NCI-H82 (cell line): Measurements from ENCODE around the gene RHOC.
A peak's percentile ranks its signal among the peaks of the same experiment; 100 is the strongest.

ENCODE experiments used
- DNase-seq: peaks from one replicate; lab custom pipeline; 2025; lab: John Stamatoyannopoulos, UW

RHOC gene

GRCh38 chr1:112701227-112702066 lies 5.5 kb downstream of the RHOC start:
- DNase-seq = no peak

GRCh38 chr1:112700290-112701226 lies 6.4 kb downstream of the RHOC start:
- peak; percentile 94 for DNase-seq

- no peak for DNase-seq
Observed at GRCh38 chr1:112699425-112700144, 7.3 kb downstream of the RHOC start.

GRCh38 chr1:112698366-112699310 lies 8.3 kb downstream of the RHOC start:
- DNase-seq = peak; percentile 46

DNA sequence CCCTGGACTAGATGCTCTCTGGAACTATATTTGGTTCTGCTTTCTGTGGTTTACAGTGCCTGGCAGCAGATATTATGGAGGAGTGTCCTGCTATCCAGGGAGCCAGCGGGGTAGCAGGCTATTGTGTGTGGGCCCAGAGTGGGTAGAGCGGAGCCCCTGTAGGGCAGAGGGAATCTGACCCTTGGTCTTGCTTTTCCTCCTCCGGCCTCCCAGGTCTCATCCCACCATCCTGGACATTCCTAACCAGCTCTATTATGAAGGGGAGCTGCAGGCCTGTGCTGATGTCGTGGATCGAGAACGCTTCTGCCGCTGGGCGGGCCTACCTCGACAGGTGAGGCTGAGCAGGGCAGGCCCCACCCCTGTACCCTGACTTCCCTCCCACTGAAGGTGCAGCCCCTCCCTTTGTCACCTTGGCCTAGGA lies 9.1 kb downstream of the RHOC start:
- no peak for DNase-seq

- no peak for DNase-seq
Observed at GRCh38 chr1:112696578-112697314, 10.2 kb downstream of the RHOC start.

DNA sequence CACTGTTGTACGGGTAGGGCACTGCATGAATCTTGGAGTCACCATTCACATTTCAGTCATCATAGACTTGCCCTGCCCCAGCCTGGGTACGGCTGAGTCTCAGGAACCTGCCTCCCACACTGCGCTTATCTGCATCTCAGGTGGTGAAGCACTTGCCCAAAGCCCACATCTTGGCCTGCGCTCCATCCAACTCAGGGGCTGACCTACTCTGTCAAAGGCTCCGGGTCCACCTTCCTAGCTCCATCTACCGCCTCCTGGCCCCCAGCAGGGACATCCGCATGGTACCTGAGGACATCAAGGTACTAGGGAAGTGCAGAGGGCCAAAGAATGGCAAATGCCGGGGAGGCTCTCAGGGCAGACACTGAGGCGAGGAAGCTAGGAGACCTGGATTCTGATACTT lies 11.7 kb downstream of the RHOC start:
- no peak for DNase-seq

GRCh38 chr1:112694363-112694929 lies 12.5 kb downstream of the RHOC start:
- no peak for DNase-seq

DNA sequence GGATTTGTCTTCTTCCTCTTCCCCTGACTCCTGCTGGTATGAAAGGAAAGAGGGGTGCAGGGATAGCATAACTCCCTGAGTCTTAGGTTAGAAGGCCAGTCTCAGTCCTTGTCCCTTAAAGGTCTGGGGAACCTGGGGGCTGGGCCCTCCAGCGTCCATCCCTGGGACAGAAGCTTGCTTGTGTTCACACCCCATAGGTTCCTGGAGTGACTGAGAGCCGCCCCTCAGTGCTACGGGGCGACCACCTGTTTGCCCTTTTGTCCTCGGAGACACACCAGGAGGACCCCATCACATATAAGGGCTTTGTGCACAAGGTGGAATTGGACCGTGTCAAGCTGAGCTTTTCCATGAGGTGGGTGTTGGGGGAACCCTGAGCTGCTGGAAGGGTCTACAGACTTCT lies 13.1 kb downstream of the RHOC start:
- no peak for DNase-seq

DNA sequence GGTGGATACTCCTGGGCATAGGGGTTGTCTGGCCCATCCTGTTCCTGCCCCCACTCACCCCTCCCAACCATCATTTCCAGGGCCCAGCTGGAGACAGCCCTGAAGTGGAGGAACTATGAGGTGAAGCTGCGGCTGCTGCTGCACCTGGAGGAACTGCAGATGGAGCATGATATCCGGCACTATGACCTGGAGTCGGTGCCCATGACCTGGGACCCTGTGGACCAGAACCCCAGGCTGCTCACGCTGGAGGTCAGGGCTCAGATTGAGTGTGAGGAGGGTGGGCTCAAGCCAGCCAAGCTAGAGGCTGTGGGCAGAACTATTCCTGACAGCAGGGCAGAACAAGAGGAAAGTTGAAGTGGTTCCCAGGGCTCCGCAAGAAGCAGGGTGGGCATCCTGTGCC lies 14.2 kb downstream of the RHOC start:
- no peak for DNase-seq

- DNase-seq = no peak
Observed at GRCh38 chr1:112689842-112690237, 17.1 kb downstream of the RHOC start.

DNA sequence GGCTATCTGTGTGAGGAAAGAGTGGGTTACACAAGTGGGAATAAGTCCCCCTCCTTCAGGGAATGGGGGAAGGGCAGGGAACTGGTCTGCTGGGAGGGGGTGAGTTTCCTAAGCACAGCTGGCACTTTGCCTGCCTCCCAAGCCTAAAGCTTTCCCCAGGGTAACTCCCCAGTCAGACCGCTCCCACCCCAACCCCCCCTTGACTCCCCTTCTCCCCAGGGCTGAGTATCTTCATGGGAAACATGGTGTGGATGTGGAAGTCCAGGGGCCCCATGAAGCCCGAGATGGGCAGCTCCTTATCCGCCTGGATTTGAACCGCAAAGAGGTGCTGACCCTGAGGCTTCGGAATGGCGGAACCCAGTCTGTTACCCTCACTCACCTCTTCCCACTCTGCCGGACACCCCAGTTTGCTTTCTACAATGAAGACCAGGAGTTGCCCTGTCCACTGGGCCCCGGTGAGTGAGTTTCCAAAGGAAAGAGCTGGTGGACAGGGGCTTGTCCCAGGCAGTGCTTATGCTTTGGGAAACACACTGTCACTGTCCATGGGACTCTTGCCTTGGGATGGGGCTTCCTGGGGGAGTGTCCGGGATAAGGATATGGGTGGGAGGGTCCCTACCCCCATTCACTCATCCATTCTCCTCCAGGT lies 17.6 kb downstream of the RHOC start:
- DNase-seq = no peak

DNA sequence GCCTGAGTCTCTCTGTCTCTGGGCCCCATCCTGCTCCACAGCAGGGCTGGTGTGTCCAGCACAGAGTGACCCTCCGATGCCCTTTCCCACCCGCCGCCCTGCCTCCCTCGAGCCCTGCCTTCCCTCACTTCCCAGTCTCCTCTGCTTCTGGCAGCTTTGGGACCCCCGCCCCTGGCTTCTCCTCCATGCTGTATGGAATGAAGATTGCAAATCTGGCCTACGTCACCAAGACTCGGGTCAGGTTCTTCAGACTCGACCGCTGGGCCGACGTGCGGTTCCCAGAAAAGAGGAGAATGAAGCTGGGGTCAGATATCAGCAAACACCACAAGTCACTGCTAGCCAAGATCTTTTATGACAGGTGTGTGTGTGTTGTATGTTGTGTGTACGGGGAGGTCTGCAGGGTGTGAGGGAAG lies 18.1 kb downstream of the RHOC start:
- DNase-seq = no peak

DNA sequence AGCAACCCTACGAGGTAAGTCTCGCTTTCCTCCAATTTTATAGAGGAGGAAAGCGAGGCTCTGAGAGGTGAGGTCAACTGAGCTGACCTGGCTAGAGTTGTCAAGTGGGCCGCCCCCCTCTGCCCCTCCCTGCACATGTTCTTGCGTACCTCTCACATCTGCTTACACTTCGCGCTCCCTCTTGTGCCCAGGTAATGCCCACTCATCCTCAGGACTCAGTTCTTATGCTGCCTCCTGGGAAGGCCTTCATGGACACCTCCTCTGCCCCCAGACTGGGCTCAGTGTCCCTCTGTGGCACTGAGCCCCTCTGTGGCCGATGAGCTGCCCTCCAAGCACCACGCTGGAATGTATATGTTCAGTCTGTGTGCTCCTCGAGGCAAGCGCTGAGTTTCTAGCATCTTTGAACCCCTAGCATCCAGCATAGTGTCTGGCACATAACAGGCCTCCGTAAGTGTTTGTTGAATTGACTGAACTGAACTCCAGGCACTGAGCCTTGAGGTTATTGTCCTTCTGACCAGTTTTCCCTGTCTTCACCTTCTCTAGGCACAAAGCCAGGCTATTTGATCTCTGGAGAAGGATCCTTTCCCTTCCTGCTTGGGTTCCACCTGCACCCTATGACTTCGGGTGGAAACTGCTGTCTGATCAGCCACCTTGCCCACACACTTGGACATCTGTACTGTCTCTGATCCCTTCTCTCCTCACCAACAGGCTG lies 19.0 kb downstream of the RHOC start:
- DNase-seq = no peak

DNA sequence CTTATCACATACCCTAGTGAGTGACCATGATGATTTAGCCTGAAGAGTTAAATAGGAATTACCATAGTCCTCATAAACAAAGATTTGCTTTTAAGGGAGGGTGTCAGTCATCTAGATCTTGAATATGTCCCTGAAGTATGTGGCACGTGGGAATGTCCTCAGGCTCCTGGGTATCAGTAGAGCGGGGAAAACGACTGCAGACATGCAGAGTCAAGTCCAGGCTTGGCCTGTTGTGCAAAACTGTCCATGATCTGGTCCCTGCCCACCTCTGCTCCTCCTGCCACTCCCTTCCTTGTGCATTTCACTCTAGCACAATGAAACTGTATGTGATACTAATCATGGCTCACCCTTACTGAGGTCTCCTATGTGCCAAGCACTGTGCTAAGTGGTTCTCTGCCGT lies 19.6 kb downstream of the RHOC start:
- no peak for DNase-seq

DNA sequence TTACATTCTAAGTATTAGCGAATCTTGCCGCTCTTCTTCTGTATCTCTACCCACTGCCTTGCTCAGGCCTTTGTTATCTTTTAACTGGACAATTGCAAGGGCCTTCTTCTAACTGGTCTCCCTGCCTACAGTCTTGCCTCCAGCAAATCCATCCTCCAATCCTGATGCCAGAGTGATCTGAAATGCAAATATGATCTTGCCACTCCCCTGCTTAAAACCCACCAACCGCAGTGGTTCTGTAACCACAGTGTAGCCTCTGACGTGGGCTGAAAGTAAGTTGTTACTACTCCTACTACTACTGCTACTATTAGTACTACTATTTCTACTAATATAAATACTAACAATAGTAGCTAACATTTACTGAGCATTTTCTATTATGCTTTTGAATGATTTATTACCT lies 20.1 kb downstream of the RHOC start:
- peak; percentile 32 for DNase-seq

DNA sequence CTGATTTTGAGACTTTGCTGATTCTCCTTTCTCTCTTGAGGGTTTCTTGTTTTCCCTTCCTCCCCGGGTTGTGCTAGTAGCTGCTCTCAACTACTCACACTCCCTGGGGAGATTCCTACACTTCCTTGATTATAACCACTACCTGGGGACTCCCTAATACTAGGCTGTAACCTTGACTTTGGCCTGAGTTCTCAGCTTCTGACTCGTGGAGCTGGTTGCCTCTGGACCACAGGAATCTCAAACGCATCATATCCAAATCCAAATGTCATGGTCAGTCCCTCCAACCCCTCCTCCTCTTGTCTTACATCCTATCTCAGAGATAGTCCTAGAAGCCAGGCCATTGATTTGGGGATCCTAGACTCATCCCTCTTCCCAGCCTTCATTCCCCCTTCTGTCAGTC lies 20.5 kb downstream of the RHOC start:
- no peak for DNase-seq

GRCh38 chr1:112685913-112686312 lies 21.0 kb downstream of the RHOC start:
- DNase-seq = no peak

GRCh38 chr1:112678605-112679004 lies 28.3 kb downstream of the RHOC start:
- DNase-seq = no peak
